ENCODE results near the gene C6orf15.

C6orf15 gene

GRCh38 chr6:31107052-31107451, 5.3 kb downstream of the C6orf15 start:
- DNase-seq (ENCODE audit: low read depth, low spot score) = no peak

- DNase-seq (ENCODE audit: low read depth, low spot score) = no peak
Measured at GRCh38 chr6:31103136-31103535, 9.2 kb downstream of the C6orf15 start.

GRCh38 chr6:31098449-31098938, 13.9 kb downstream of the C6orf15 start:
- no peak for DNase-seq (ENCODE audit: low read depth, low spot score)

- no peak for DNase-seq (ENCODE audit: low read depth, low spot score)
Measured at GRCh38 chr6:31096656-31097055, 15.7 kb downstream of the C6orf15 start.

GRCh38 chr6:31096215-31096614, 16.2 kb downstream of the C6orf15 start:
- no peak for DNase-seq (ENCODE audit: low read depth, low spot score)

GRCh38 chr6:31094389-31094881, 17.9 kb downstream of the C6orf15 start:
- DNase-seq (ENCODE audit: low read depth, low spot score) = no peak

GRCh38 chr6:31092769-31093505, 19.4 kb downstream of the C6orf15 start:
- DNase-seq (ENCODE audit: low read depth, low spot score) = no peak

- DNase-seq (ENCODE audit: low read depth, low spot score) = no peak
Measured at GRCh38 chr6:31092238-31092637, 20.1 kb downstream of the C6orf15 start.

GRCh38 chr6:31091680-31092079, 20.7 kb downstream of the C6orf15 start:
- no peak for DNase-seq (ENCODE audit: low read depth, low spot score)

- DNase-seq (ENCODE audit: low read depth, low spot score) = no peak
Measured at GRCh38 chr6:31090973-31091364, 21.4 kb downstream of the C6orf15 start.

- no peak for DNase-seq (ENCODE audit: low read depth, low spot score)
Measured at GRCh38 chr6:31090275-31090972, 22.0 kb downstream of the C6orf15 start.

- DNase-seq (ENCODE audit: low read depth, low spot score) = no peak
Measured at GRCh38 chr6:31087494-31088089, 24.8 kb downstream of the C6orf15 start.

- no peak for DNase-seq (ENCODE audit: low read depth, low spot score)
Measured at GRCh38 chr6:31086788-31087440, 25.5 kb downstream of the C6orf15 start.

GRCh38 chr6:31083742-31084354, 28.5 kb downstream of the C6orf15 start:
- DNase-seq (ENCODE audit: low read depth, low spot score) = peak; percentile 54

- no peak for DNase-seq (ENCODE audit: low read depth, low spot score)
Measured at GRCh38 chr6:31081872-31082271, 30.5 kb downstream of the C6orf15 start.

GRCh38 chr6:31079656-31080261, 32.6 kb downstream of the C6orf15 start:
- peak; percentile 61 for DNase-seq (ENCODE audit: low read depth, low spot score)

- DNase-seq (ENCODE audit: low read depth, low spot score) = no peak
Measured at GRCh38 chr6:31076611-31077010, 35.8 kb downstream of the C6orf15 start.

GRCh38 chr6:31075528-31075927, 36.8 kb downstream of the C6orf15 start:
- DNase-seq (ENCODE audit: low read depth, low spot score) = no peak

GRCh38 chr6:31074401-31074800, 38.0 kb downstream of the C6orf15 start:
- no peak for DNase-seq (ENCODE audit: low read depth, low spot score)

- DNase-seq (ENCODE audit: low read depth, low spot score) = peak; percentile 82
Measured at GRCh38 chr6:31070711-31071197, 41.6 kb downstream of the C6orf15 start.
